OCI-LY1 (cell line): ENCODE measurements around the gene ZNF714.

Experiments
- H2AFZ ChIP-seq: fragments of 200-600 bp; sonication (generic), shearing (Covaris generic); 2 replicates; pipeline ENCODE4 v1.6.0; 2014; ENCODE audit warnings: antibody characterized with exemption, mild to moderate bottlenecking, low read length
- H3F3A ChIP-seq: fragments of 200-600 bp; sonication (generic), shearing (Covaris generic); 2 replicates; pipeline ENCODE4 v1.6.0; 2014; ENCODE audit warnings: mild to moderate bottlenecking, antibody characterized with exemption, low read length, moderate library complexity; ENCODE audit not compliant: insufficient read depth
- H3K27ac ChIP-seq: fragments of 200-600 bp; sonication (generic); 2 replicates; pipeline ENCODE4 v1.5.1; 2014; ENCODE audit warnings: low read length, mixed run types, mild to moderate bottlenecking, low read depth; ENCODE audit not compliant: poor library complexity, severe bottlenecking
- H3K27me3 ChIP-seq: fragments of 200-600 bp; sonication (generic); 2 replicates; pipeline ENCODE4 v1.6.0; 2014; ENCODE audit warnings: antibody characterized with exemption, mild to moderate bottlenecking, low read length, moderate library complexity; ENCODE audit not compliant: insufficient read depth
- H3K36me3 ChIP-seq: fragments of 200-600 bp; sonication (generic); 2 replicates; pipeline ENCODE4 v1.6.1; 2014; ENCODE audit warnings: mild to moderate bottlenecking, antibody characterized with exemption, low read length, moderate library complexity, mixed read lengths; ENCODE audit not compliant: insufficient read depth
- H3K4me1 ChIP-seq: fragments of 200-600 bp; sonication (generic); 2 replicates; pipeline ENCODE4 v1.5.1; 2014; ENCODE audit warnings: mild to moderate bottlenecking, low read length, moderate library complexity; ENCODE audit not compliant: insufficient read depth, severe bottlenecking
- H3K4me2 ChIP-seq: fragments of 200-600 bp; sonication (generic), shearing (Covaris generic); 2 replicates; pipeline ENCODE4 v1.6.1; 2014; ENCODE audit warnings: low read length
- H3K4me3 ChIP-seq: fragments of 200-600 bp; sonication (generic); 2 replicates; pipeline ENCODE4 v1.5.1; 2014; ENCODE audit warnings: low read length, low read depth, mild to moderate bottlenecking, mixed read lengths; ENCODE audit not compliant: poor library complexity, severe bottlenecking
- H3K79me2 ChIP-seq: fragments of 200-600 bp; shearing (Covaris generic); 2 replicates; pipeline ENCODE4 v1.6.1; 2016; ENCODE audit warnings: mixed run types, low read length, mixed read lengths; ENCODE audit not compliant: insufficient read depth
- H3K9ac ChIP-seq: fragments of 200-600 bp; sonication (generic), shearing (Covaris generic); 2 replicates; pipeline ENCODE4 v1.6.1; 2014; ENCODE audit warnings: mild to moderate bottlenecking, low read length, mixed read lengths
- H3K9me2 ChIP-seq: fragments of 200-600 bp; sonication (generic), shearing (Covaris generic); 2 replicates; pipeline ENCODE4 v1.6.1; 2014; ENCODE audit warnings: low read depth, mild to moderate bottlenecking, low read length, mixed read lengths
- H3K9me3 ChIP-seq: fragments of 200-600 bp; shearing (Covaris generic); 2 replicates; pipeline ENCODE4 v1.6.1; 2014; ENCODE audit warnings: low read length, mixed read lengths
- H4K20me1 ChIP-seq: fragments of 200-600 bp; sonication (generic), shearing (Covaris generic); 2 replicates; pipeline ENCODE4 v1.6.0; 2016; ENCODE audit warnings: mild to moderate bottlenecking, low read length; ENCODE audit not compliant: insufficient read depth
- EZH2 ChIP-seq: fragments of 200-600 bp; sonication (generic), shearing (Covaris generic); IDR thresholded peaks from 2 replicates; pipeline ENCODE4 v1.8.0; 2017; ENCODE audit warnings: borderline replicate concordance, mixed run types, mild to moderate bottlenecking, antibody characterized with exemption, low read length, moderate library complexity, mixed read lengths
- TF ChIP-seq, protein P1 (sequence below): fragments of 200-600 bp; sonication (generic), shearing (Covaris generic); IDR thresholded peaks from 2 replicates; pipeline ENCODE4 v1.5.1; 2017; ENCODE audit warnings: mild to moderate bottlenecking, antibody characterized with exemption, low read length, moderate library complexity, mixed read lengths

Gene ZNF714

DNA sequence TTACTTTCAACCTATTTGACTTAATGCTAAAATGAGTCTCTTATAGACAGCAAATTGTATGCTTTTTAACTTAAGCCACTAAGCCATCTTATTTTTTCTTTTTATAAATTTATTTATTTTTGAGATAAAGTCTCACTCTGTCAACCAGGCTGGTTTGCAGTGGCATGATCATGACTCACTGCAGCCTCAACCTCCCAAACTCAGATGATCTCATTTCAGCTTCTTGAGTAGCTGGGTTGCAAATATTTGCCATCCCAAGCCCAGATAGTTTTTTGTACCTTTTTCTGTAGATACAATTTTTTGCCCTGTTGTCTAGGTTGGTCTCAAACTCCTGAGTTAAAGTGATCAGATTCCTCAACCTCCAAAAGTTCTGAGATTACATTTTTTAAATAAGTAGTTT is 27.1 kb downstream of the ZNF714 start:
- Histone ChIP-seq H3K4me3 (no peak overlapping the region), H3K9ac (no peak overlapping the region), H3K9me3 (no peaks in the 10 kb centered on the region), H3K4me2 (no peak overlapping the region), H3F3A (no peaks in the 10 kb centered on the region), H2AFZ (no peak overlapping the region), H3K79me2 (0 out of 2 replicates have a peak, but pooled peaks cover 4% of the 10 kb centered on the region), H3K4me1 (no peaks in the 10 kb centered on the region), H3K36me3 (peaks cover 62% of the 10 kb centered on the region), H3K9me2 (no peaks in the 10 kb centered on the region), H4K20me1 (no peaks in the 10 kb centered on the region), H3K27ac (no peak overlapping the region), H3K27me3 (no peaks in the 10 kb centered on the region)
- TF ChIP-seq, protein P1, sequence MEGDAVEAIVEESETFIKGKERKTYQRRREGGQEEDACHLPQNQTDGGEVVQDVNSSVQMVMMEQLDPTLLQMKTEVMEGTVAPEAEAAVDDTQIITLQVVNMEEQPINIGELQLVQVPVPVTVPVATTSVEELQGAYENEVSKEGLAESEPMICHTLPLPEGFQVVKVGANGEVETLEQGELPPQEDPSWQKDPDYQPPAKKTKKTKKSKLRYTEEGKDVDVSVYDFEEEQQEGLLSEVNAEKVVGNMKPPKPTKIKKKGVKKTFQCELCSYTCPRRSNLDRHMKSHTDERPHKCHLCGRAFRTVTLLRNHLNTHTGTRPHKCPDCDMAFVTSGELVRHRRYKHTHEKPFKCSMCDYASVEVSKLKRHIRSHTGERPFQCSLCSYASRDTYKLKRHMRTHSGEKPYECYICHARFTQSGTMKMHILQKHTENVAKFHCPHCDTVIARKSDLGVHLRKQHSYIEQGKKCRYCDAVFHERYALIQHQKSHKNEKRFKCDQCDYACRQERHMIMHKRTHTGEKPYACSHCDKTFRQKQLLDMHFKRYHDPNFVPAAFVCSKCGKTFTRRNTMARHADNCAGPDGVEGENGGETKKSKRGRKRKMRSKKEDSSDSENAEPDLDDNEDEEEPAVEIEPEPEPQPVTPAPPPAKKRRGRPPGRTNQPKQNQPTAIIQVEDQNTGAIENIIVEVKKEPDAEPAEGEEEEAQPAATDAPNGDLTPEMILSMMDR = no peak

DNA sequence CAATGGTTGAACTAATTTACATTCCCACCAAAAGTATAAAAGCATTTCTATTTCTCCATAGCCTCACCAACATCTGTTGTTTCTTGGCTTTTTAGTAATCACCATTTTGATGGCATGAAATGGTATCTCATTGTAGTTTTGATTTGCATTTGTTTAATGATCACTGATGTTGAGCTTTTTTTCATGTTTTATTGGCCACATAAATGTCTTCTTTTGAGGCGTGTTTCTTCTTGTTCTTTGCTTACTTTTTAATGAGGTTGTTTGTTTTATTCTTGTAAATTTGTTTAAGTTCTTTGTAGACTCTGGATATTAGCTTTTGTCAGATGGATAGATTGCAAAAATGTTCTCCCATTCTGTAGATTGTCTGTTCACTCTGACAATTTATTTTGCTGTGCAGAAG is 28.2 kb downstream of the ZNF714 start:
- Histone ChIP-seq H3K4me1 (no peaks in the 10 kb centered on the region), H3F3A (no peaks in the 10 kb centered on the region), H3K36me3 (peaks cover 63% of the 10 kb centered on the region), H3K9ac (no peak overlapping the region), H4K20me1 (no peaks in the 10 kb centered on the region), H3K9me2 (no peaks in the 10 kb centered on the region), H3K27me3 (no peaks in the 10 kb centered on the region), H3K4me3 (no peak overlapping the region), H2AFZ (no peak overlapping the region), H3K4me2 (no peak overlapping the region), H3K79me2 (0 out of 2 replicates have a peak, but pooled peaks cover 4% of the 10 kb centered on the region), H3K27ac (no peak overlapping the region), H3K9me3 (no peaks in the 10 kb centered on the region)
- TF ChIP-seq, protein P1 = no peak
- TF ChIP-seq EZH2 = no peak

GRCh38 chr19:21115430-21115829 is 33.4 kb downstream of the ZNF714 start:
- Histone ChIP-seq H3K4me1 (no peaks in the 10 kb centered on the region), H2AFZ (no peak overlapping the region), H3K9me3 (peaks cover 7% of the 10 kb centered on the region), H3K4me2 (no peak overlapping the region), H3K4me3 (no peak overlapping the region), H3K36me3 (peaks cover 67% of the 10 kb centered on the region), H3K79me2 (0 out of 2 replicates have a peak, but pooled peaks cover 4% of the 10 kb centered on the region), H3K27ac (no peak overlapping the region), H3K27me3 (no peaks in the 10 kb centered on the region), H3K9me2 (no peaks in the 10 kb centered on the region), H3K9ac (no peak overlapping the region), H4K20me1 (no peaks in the 10 kb centered on the region), H3F3A (no peaks in the 10 kb centered on the region)
- TF ChIP-seq, protein P1 = no peak
- no peak for TF ChIP-seq EZH2
